Prostate gland (tissue), 2 donors: ENCODE data around the gene ARHGAP19. TPM values are rescaled to one million over a fixed set of nuclear protein-coding genes. Genes with fewer than 3 reads are reported as not detected.

Experiments used
- DNase-seq: peaks from one replicate; pipeline ENCODE4 v3.0.0-alpha.2; 2019; ENCODE audit warnings: low spot score
- H3K27ac ChIP-seq, 2 donors: fragments of 200-600 bp; sonication (generic); 2 replicates each; pipeline ENCODE4 v1.5.1; 2017 to 2019
- H3K27me3 ChIP-seq: fragments of 200-600 bp; sonication (generic); replicated peaks from 2 replicates; pipeline ENCODE4 v1.5.1; 2019; ENCODE audit not compliant: insufficient read depth
- H3K36me3 ChIP-seq, 2 donors: fragments of 200-600 bp; sonication (generic); 1 replicate in 1 of 2; 2 replicates in 1 of 2; pipeline versions ENCODE4 v1.5.1 to v1.8.1; 2017 to 2019
- H3K4me1 ChIP-seq: fragments of 200-600 bp; sonication (generic); replicated peaks from 2 replicates; pipeline ENCODE4 v1.5.1; 2019
- H3K4me3 ChIP-seq, 2 donors: fragments of 200-600 bp; sonication (generic); 2 replicates each; pipeline ENCODE4 v1.5.1; 2017 to 2019
- H3K9me3 ChIP-seq: fragments of 200-600 bp; sonication (generic); 2 replicates; pipeline ENCODE4 v1.5.1; 2017
- CTCF ChIP-seq, 4 experiments: fragments of 200-600 bp in 2 of 4; fragments of 450-650 bp in 2 of 4; sonication (generic) in 2 of 4; IDR thresholded peaks; 1 replicate in 3 of 4; 2 replicates in 1 of 4; pipeline ENCODE4 v1.5.1; 2016 to 2019; ENCODE audit warnings: antibody characterized with exemption in 4 of 4, mild to moderate bottlenecking in 2 of 4, moderate library complexity in 2 of 4
- POLR2A ChIP-seq: fragments of 450-650 bp; IDR thresholded peaks from one replicate; pipeline ENCODE4 v1.6.1; 2016; ENCODE audit warnings: antibody characterized with exemption, mild to moderate bottlenecking
- POLR2AphosphoS5 ChIP-seq: sonication (generic); formaldehyde crosslinking; IDR thresholded peaks from one replicate; pipeline ENCODE4 v1.6.1; 2017; ENCODE audit warnings: antibody characterized with exemption
- WGBS: methylation state at CpG from one replicate; pipeline ENCODE4 v1.1.5; 2018; 5-methylcytosine and 5-hydroxymethylcytosine counted together
- intact Hi-C: fragments of 100-400 bp; cut with DNase I; formaldehyde crosslinking; loops from one replicate; pipeline ENCODE4 v1.14.2; 2022
- total RNA-seq, 2 donors: library from RNA; depleted of rRNA; stranded (reverse); fragments of >200 nt; gene quantifications; one replicate each; pipeline ENCODE4 v1.1.0, GENCODE V29; 2016

ARHGAP19 gene
- total RNA-seq: 10 to 100 TPM; 10.4 to 37.1 TPM

DNA sequence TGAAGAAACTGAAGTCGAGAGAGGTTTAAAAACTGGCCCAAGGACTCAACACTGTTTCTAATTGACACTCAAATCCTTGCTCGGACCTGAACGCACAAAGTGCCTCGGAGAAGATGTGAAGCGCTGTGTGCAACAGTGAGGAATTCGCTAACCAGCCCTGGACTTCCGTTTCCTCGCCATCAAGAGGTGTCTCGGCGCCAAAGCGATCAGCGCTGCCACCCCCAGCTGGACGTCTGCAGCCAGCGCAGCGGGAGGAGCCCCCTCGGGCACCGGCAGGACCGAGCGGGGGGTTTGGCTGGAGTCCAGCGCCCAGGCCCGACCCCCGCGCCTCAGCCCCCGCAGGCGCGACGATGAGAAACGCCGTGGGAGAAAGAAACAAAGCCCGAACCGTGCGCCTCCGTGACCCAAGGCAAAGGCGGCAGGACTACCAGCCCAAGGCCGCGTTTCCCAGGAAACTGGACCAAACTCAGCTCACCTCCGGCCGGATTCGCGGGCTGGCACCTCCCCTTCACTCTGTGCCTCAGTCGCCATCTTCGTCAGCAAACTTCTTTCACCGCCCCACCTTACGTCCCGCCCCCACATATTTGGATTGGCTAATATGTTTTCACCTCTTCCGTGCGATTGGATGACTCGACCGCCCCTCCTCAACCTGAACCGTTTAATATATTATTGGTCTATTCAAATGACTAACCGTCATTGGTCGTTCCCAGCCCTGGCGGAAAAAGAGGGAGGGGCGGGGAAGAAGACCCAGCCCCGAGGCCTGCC is at the start of gene ARHGAP19:
Gene ARHGAP19, minus strand, starts transcription at position 541 of the 765 bp plus-strand sequence. Its CDS starts 10 bp downstream, at position 531.
- Histone ChIP-seq H3K27ac (peak within 1 kb of the TSS; percentile 92 to 96), H3K36me3 (no peaks in the 10 kb centered on the region), H3K9me3 (no peaks in the 10 kb centered on the region), H3K27me3 (no peaks in the 10 kb centered on the region), H3K4me3 (peak within 1 kb of the TSS; percentile 64 to 79), H3K4me1 (peaks cover 5% of the 10 kb centered on the region)
- peak; percentile 97 for DNase-seq
- WGBS: under 1% methylated on average over 55 of the region's 55 CpGs
- intact Hi-C loops: loop anchor here (5.0 kb wide), 1 partner anchor 40 kb away; the partner anchor contains the start of gene FRAT2
- peak; percentile 97 for TF ChIP-seq POLR2AphosphoS5
- peak in 1 of 4 experiments; percentile 38 for TF ChIP-seq CTCF (IDR thresholded peaks at IDR 0.05)
- TF ChIP-seq POLR2A: peak; percentile 92

GRCh38 chr10:97341416-97341815 is 49.0 kb upstream of the ARHGAP19 start:
- Histone ChIP-seq H3K9me3 (no peaks in the 10 kb centered on the region), H3K27ac (no peak overlapping the region), H3K4me1 (no peaks in the 10 kb centered on the region), H3K36me3 (no peaks in the 10 kb centered on the region), H3K27me3 (no peaks in the 10 kb centered on the region), H3K4me3 (no peak overlapping the region)
- intact Hi-C loops: no loop called here
- no peak for DNase-seq
- no peak for TF ChIP-seq POLR2AphosphoS5
- TF ChIP-seq POLR2A: no peak
- TF ChIP-seq CTCF (IDR thresholded peaks at IDR 0.05): no peak
- WGBS: 75% methylated on average over 2 of the region's 2 CpGs

DNA sequence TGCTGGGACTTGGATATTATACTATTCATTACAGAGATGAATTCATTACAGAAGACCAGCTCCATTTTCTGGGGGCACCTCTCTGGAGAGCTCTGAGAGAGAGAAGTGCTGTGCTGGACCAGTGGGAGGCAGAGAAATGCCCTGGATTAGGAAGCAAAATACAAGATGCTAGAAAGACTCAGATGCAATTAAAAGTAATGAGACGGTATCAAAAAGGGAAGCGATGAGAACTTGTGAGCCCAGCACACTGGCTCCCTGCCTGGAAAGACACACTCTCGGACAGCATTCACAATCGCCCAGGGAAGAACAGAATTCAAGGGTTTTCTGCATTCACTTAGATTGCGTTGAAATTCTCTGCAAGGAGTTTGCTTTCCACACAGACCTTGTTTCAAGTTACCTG is 45.6 kb upstream of the ARHGAP19 start:
- 34% methylated on average over 5 of the region's 5 CpGs for WGBS

GRCh38 chr10:97336942-97337831 is 44.8 kb upstream of the ARHGAP19 start:
- H3K27me3 ChIP-seq: no peaks in the 10 kb centered on the region
- H3K9me3 ChIP-seq: no peaks in the 10 kb centered on the region
- H3K4me1 ChIP-seq: no peaks in the 10 kb centered on the region
- H3K36me3 ChIP-seq: no peaks in the 10 kb centered on the region
- intact Hi-C loops: no loop called here
- H3K4me3 ChIP-seq: no peak overlapping the region
- 17% methylated on average over 11 of the region's 11 CpGs for WGBS
- peak; percentile 89 for DNase-seq
- TF ChIP-seq POLR2AphosphoS5: peak; percentile 80
- no peak for TF ChIP-seq CTCF (IDR thresholded peaks at IDR 0.05)
- no peak for TF ChIP-seq POLR2A
- peak overlapping the region; percentile 80 to 96 for H3K27ac ChIP-seq

More for the DNA sequence above, 45.6 kb upstream of the ARHGAP19 start:
- Histone ChIP-seq H3K9me3 (no peaks in the 10 kb centered on the region), H3K4me3 (no peak overlapping the region), H3K27ac (peak overlapping the region; percentile 80 to 96), H3K36me3 (no peaks in the 10 kb centered on the region), H3K27me3 (no peaks in the 10 kb centered on the region), H3K4me1 (no peaks in the 10 kb centered on the region)
- no peak for DNase-seq
- intact Hi-C loops: no loop called here
- TF ChIP-seq CTCF (IDR thresholded peaks at IDR 0.05): no peak
- TF ChIP-seq POLR2A: no peak
- no peak for TF ChIP-seq POLR2AphosphoS5
